Cardiac muscle cell (in vitro differentiated cells and primary cell): ENCODE results near the gene SEZ6. TPM values are rescaled to one million over a fixed set of nuclear protein-coding genes. Genes with fewer than 3 reads are reported as not detected.

ENCODE experiments used
- DNase-seq, 2 donors: peaks; one replicate each; pipeline versions ENCODE4 v3.0.0 to v3.0.0-alpha.2; 2010 to 2017; ENCODE audit warnings: low read depth in 1 of 2, low spot score in 1 of 2
- H3K27ac ChIP-seq: fragments of 200-600 bp; sonication (generic); 2 replicates; pipeline ENCODE4 v1.5.1; 2016
- H3K27me3 ChIP-seq: fragments of 200-600 bp; sonication (generic); 2 replicates; pipeline ENCODE4 v1.6.0; 2016; ENCODE audit warnings: control low read depth
- H3K36me3 ChIP-seq: fragments of 200-600 bp; sonication (generic); 2 replicates; pipeline ENCODE4 v1.5.1; 2016; ENCODE audit warnings: control low read depth
- H3K4me1 ChIP-seq: fragments of 200-600 bp; sonication (generic); 2 replicates; pipeline ENCODE4 v1.8.1; 2017; ENCODE audit warnings: low read depth, mild to moderate bottlenecking, mixed run types
- H3K4me3 ChIP-seq: fragments of 200-600 bp; sonication (generic); 2 replicates; pipeline ENCODE4 v1.5.1; 2016; ENCODE audit warnings: mild to moderate bottlenecking
- H3K9me3 ChIP-seq: fragments of 200-600 bp; sonication (generic); 2 replicates; pipeline ENCODE4 v1.5.1; 2017; ENCODE audit warnings: low read depth, mild to moderate bottlenecking, control low read depth
- polyA plus RNA-seq: library from polyadenylated mRNA; unstranded; fragments of >200 nt; fragmentation: Nextera tagmentation; extraction: Ambion mirVana; gene quantifications from 2 replicates; pipeline ENCODE4 v1.2.1, GENCODE V29; 2016
- total RNA-seq: library from RNA; depleted of rRNA; stranded (reverse); fragments of >200 nt; gene quantifications from 2 replicates; pipeline ENCODE4 v1.2.3, GENCODE V29; 2016
- TF ChIP-seq, protein P1 (sequence below): IDR thresholded peaks from 2 replicates; pipeline ENCODE4 v1.5.1; 2012; ENCODE audit warnings: low read depth, mild to moderate bottlenecking, low read length

Gene SEZ6
- total and polyA plus RNA-seq, 2 experiments from 2014 or later: 0.21 to 0.95 TPM

DNA sequence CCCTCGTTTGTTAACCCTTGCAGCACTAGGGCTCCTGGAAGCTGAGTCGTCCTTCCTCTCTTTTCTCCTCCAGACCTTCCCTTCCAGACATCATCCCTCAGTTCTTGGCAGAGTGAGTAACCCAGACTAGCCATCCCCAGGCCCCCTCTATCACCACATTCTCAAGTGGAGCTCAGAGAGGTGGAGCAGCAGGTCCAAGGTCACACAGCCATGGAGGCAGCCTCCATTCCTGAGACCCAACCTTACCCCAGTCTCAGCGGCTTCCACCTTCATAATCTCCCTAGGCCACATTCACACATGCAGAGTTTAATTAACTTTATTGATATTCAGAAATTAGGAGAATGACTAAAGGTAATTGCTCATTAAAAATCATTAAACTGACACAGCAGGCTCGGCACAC is 3.0 kb downstream of the SEZ6 start:
- H3K9me3 ChIP-seq: no peaks in the 10 kb centered on the region
- H3K36me3 ChIP-seq: no peaks in the 10 kb centered on the region
- H3K27ac ChIP-seq: no peak overlapping the region
- TF ChIP-seq, protein P1, sequence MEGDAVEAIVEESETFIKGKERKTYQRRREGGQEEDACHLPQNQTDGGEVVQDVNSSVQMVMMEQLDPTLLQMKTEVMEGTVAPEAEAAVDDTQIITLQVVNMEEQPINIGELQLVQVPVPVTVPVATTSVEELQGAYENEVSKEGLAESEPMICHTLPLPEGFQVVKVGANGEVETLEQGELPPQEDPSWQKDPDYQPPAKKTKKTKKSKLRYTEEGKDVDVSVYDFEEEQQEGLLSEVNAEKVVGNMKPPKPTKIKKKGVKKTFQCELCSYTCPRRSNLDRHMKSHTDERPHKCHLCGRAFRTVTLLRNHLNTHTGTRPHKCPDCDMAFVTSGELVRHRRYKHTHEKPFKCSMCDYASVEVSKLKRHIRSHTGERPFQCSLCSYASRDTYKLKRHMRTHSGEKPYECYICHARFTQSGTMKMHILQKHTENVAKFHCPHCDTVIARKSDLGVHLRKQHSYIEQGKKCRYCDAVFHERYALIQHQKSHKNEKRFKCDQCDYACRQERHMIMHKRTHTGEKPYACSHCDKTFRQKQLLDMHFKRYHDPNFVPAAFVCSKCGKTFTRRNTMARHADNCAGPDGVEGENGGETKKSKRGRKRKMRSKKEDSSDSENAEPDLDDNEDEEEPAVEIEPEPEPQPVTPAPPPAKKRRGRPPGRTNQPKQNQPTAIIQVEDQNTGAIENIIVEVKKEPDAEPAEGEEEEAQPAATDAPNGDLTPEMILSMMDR: no peak
- DNase-seq: no peak
- no peak overlapping the region for H3K4me3 ChIP-seq
- H3K4me1 ChIP-seq: peaks cover 7% of the 10 kb centered on the region
- peaks cover 25% of the 10 kb centered on the region for H3K27me3 ChIP-seq

DNA sequence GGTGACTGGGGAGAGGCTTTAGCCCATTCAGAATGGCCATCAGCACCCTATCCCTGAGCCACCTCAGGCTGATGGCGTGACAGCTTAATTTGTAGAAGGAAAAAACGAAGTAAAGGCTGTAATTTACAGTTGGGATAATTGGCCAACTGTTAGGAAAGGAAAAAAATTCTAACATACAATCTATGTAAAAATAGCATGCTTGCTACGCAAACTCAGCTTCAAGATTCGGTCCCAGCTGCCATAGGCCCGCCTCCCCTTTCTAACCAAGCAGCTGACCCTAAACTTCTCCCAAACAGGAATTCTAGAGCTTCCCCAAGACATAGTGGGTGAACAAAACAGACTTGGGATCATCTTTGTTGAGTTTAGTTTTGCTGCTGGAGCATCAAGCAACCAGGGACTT is 4.9 kb downstream of the SEZ6 start:
- peaks cover 25% of the 10 kb centered on the region for H3K27me3 ChIP-seq
- H3K4me3 ChIP-seq: no peak overlapping the region
- TF ChIP-seq, protein P1: no peak
- no peak for DNase-seq
- H3K4me1 ChIP-seq: peaks cover 18% of the 10 kb centered on the region
- H3K9me3 ChIP-seq: no peaks in the 10 kb centered on the region
- H3K36me3 ChIP-seq: no peaks in the 10 kb centered on the region
- H3K27ac ChIP-seq: no peak overlapping the region

DNA sequence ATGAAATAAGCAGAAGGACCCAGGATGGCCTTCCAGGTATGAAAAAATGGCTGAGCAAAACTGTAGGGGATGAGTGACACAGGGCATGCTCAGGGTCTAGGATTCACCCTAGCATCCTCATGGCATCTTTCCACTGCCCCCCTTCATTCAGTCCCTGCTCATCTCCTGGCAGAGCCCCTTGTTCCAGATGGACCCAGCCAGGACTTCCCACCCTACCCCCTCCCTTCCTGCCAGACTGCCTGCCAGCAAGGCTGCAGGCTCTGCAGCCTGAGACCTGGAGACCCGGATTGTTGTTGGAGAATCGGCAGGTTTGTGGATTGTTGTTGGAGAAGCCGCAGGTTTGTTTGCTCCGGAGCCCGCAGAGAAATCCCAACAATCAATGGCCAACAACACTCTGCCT is 6.6 kb downstream of the SEZ6 start:
- Histone ChIP-seq H3K27me3 (peaks cover 9% of the 10 kb centered on the region), H3K4me1 (peaks cover 21% of the 10 kb centered on the region), H3K27ac (no peak overlapping the region), H3K9me3 (no peaks in the 10 kb centered on the region), H3K4me3 (no peak overlapping the region), H3K36me3 (no peaks in the 10 kb centered on the region)
- TF ChIP-seq, protein P1: no peak
- no peak for DNase-seq

DNA sequence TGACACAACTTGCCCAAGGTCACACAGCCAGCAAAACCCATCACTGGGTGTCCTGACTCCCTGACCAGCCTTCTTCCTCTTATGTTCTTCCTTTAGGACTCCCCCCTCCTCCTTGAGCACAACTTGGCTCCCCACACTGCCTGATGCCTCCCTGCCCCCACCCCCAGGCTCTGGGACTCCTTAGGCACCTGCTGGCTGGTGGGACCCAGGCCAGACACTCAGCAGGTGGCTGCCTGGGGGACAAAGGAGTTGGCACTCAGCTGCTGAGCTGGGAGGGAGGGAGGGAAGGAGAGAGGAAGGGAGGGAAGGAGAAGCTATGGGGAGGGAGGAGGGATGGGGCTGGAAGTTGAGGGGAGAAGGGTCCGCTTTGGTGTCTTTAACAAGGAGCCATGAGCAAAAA is 8.0 kb downstream of the SEZ6 start:
- Histone ChIP-seq H3K36me3 (no peaks in the 10 kb centered on the region), H3K4me3 (no peak overlapping the region), H3K27me3 (no peaks in the 10 kb centered on the region), H3K27ac (no peak overlapping the region), H3K4me1 (peaks cover 24% of the 10 kb centered on the region), H3K9me3 (no peaks in the 10 kb centered on the region)
- DNase-seq: no peak
- TF ChIP-seq, protein P1: no peak

GRCh38 chr17:28996554-28997096 is 9.2 kb downstream of the SEZ6 start:
- Histone ChIP-seq H3K36me3 (no peaks in the 10 kb centered on the region), H3K4me3 (no peak overlapping the region), H3K27me3 (no peaks in the 10 kb centered on the region), H3K9me3 (no peaks in the 10 kb centered on the region), H3K4me1 (peaks cover 28% of the 10 kb centered on the region), H3K27ac (peak overlapping the region; percentile 28)
- TF ChIP-seq, protein P1: no peak
- no peak for DNase-seq
